DMS153 treated with DMSO at 0.1 percent for 48 hours (cell line): Measurements from ENCODE around the gene PRPH2.
"Not testable (repeated sequence)": the region's sequence is repeated elsewhere in the genome, so short reads cannot be mapped to it uniquely, and the experiment has no call there.

ENCODE experiments used
- DNase-seq: peaks from one replicate; lab custom pipeline; 2025; ENCODE audit not compliant: unreplicated experiment; lab: John Stamatoyannopoulos, UW

PRPH2 gene

GRCh38 chr6:42742116-42742894, 19.9 kb upstream of the PRPH2 start:
- peak; percentile 71 for DNase-seq

- DNase-seq: no peak
Observed at GRCh38 chr6:42740725-42741124, 18.3 kb upstream of the PRPH2 start.

- DNase-seq: no peak
Observed at GRCh38 chr6:42735976-42736375, 13.6 kb upstream of the PRPH2 start.

GRCh38 chr6:42733867-42734481, 11.6 kb upstream of the PRPH2 start:
- DNase-seq: not testable (repeated sequence)

- no peak for DNase-seq
Observed at GRCh38 chr6:42729731-42730130, 7.3 kb upstream of the PRPH2 start.

- no peak for DNase-seq
Observed at GRCh38 chr6:42727627-42728026, 5.2 kb upstream of the PRPH2 start.

GRCh38 chr6:42727087-42727611, 4.8 kb upstream of the PRPH2 start:
- no peak for DNase-seq

- DNase-seq: peak; percentile 65
Observed at GRCh38 chr6:42726485-42727086, 4.2 kb upstream of the PRPH2 start.

- DNase-seq: no peak
Observed at GRCh38 chr6:42726026-42726425, 3.6 kb upstream of the PRPH2 start.

- no peak for DNase-seq
Observed at GRCh38 chr6:42724825-42725224, 2.4 kb upstream of the PRPH2 start.

- DNase-seq: no peak
Observed at GRCh38 chr6:42720739-42721138, 1.7 kb downstream of the PRPH2 start.

- no peak for DNase-seq
Observed at GRCh38 chr6:42715871-42716270, 6.5 kb downstream of the PRPH2 start.

- no peak for DNase-seq
Observed at GRCh38 chr6:42714098-42714761, 8.2 kb downstream of the PRPH2 start.

GRCh38 chr6:42711930-42712329, 10.5 kb downstream of the PRPH2 start:
- no peak for DNase-seq

- no peak for DNase-seq
Observed at GRCh38 chr6:42710316-42710715, 12.1 kb downstream of the PRPH2 start.

- DNase-seq: no peak
Observed at GRCh38 chr6:42709871-42710270, 12.5 kb downstream of the PRPH2 start.

GRCh38 chr6:42708096-42708495, 14.3 kb downstream of the PRPH2 start:
- no peak for DNase-seq

GRCh38 chr6:42707595-42707994, 14.8 kb downstream of the PRPH2 start:
- no peak for DNase-seq

GRCh38 chr6:42704937-42705374, 17.4 kb downstream of the PRPH2 start:
- DNase-seq: no peak

- no peak for DNase-seq
Observed at GRCh38 chr6:42704251-42704936, 18.0 kb downstream of the PRPH2 start.

- DNase-seq: not testable (repeated sequence)
Observed at GRCh38 chr6:42702786-42703185, 19.6 kb downstream of the PRPH2 start.
